ENCODE results near the gene TMOD2. TPM values are rescaled to one million over a fixed set of nuclear protein-coding genes. Genes with fewer than 3 reads are reported as not detected.

TMOD2 gene
- total RNA-seq, 6 donors from 2014 or later: 5.6 to 13.8 (median 10.9) TPM

DNA sequence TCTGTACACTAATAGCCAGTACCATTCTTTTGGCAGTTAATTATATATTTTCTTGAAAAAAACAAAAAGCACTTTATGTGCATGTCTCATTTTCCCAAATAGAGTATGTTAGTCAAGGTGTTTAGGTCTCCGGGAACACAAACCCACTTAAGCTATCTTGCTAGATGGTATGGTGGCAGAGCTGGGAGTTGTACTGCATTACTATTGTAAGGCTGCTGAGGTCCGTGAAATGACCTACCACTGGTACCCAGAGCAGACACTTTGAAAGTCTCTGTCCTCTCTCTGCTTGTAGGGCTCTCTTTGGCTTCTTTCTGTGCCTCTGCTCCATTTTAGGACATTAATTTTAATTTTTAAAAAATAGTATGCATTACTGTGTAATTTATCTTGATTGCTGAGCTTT, 86.9 kb downstream of the TMOD2 start:
- no peak for ATAC-seq (ENCODE audit: low FRiP score in 2 of 2)
- Histone ChIP-seq H3K4me3 (no peak overlapping the region), H3K27me3 (no peaks in the 10 kb centered on the region), H3K36me3 (no peaks in the 10 kb centered on the region), H3K9me3 (no peaks in the 10 kb centered on the region), H3K27ac (peak overlapping the region in 2 of 4 donors; percentile 46 to 62), H3K4me1 (peaks cover 55 to 78% (median 70%) of the 10 kb centered on the region in 4 donors)
- no peak for TF ChIP-seq POLR2A (IDR thresholded peaks at IDR 0.05)
- TF ChIP-seq, protein P1, sequence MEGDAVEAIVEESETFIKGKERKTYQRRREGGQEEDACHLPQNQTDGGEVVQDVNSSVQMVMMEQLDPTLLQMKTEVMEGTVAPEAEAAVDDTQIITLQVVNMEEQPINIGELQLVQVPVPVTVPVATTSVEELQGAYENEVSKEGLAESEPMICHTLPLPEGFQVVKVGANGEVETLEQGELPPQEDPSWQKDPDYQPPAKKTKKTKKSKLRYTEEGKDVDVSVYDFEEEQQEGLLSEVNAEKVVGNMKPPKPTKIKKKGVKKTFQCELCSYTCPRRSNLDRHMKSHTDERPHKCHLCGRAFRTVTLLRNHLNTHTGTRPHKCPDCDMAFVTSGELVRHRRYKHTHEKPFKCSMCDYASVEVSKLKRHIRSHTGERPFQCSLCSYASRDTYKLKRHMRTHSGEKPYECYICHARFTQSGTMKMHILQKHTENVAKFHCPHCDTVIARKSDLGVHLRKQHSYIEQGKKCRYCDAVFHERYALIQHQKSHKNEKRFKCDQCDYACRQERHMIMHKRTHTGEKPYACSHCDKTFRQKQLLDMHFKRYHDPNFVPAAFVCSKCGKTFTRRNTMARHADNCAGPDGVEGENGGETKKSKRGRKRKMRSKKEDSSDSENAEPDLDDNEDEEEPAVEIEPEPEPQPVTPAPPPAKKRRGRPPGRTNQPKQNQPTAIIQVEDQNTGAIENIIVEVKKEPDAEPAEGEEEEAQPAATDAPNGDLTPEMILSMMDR (IDR thresholded peaks at IDR 0.05): no peak
- no peak for TF ChIP-seq EP300 (IDR thresholded peaks at IDR 0.05)
- TF ChIP-seq POLR2AphosphoS5 (IDR thresholded peaks at IDR 0.05): no peak
- WGBS, 2 donors: 66 to 79% methylated on average over 2 of the region's 2 CpGs
- DNase-seq: no peak

DNA sequence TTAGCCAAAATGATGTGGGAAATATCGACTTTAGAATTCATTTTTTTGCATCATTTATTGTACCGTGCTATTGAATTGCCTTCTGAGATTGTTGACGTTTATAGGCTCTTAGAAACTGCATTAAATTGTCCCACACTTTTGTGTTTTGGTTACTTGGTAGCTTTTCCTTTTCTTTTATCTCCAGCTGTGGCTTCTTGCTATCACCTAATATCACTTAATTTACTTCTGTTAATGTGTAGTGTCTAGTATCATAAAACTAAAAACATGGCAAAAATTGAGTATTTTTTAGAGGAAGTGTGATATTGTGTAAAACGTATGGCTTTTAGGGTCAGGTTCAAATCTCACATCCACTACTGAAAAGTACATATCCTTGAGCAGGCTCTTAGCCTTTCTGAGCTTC, 89.3 kb downstream of the TMOD2 start:
- H3K27me3 ChIP-seq: no peaks in the 10 kb centered on the region
- no peak for ATAC-seq (ENCODE audit: low FRiP score in 2 of 2)
- no peaks in the 10 kb centered on the region for H3K9me3 ChIP-seq
- no peak for TF ChIP-seq POLR2AphosphoS5 (IDR thresholded peaks at IDR 0.05)
- TF ChIP-seq, protein P1 (IDR thresholded peaks at IDR 0.05): no peak
- no peak for TF ChIP-seq EP300 (IDR thresholded peaks at IDR 0.05)
- no peak for TF ChIP-seq POLR2A (IDR thresholded peaks at IDR 0.05)
- 56 to 57% methylated on average over 4 of the region's 4 CpGs for WGBS, 2 donors
- no peak overlapping the region for H3K4me3 ChIP-seq
- H3K27ac ChIP-seq: peak overlapping the region in 3 of 4 donors; percentile 46 to 73 (median 72)
- H3K4me1 ChIP-seq: peaks cover 67 to 84% (median 79%) of the 10 kb centered on the region in 4 donors
- no peak for DNase-seq
- H3K36me3 ChIP-seq: no peaks in the 10 kb centered on the region

DNA sequence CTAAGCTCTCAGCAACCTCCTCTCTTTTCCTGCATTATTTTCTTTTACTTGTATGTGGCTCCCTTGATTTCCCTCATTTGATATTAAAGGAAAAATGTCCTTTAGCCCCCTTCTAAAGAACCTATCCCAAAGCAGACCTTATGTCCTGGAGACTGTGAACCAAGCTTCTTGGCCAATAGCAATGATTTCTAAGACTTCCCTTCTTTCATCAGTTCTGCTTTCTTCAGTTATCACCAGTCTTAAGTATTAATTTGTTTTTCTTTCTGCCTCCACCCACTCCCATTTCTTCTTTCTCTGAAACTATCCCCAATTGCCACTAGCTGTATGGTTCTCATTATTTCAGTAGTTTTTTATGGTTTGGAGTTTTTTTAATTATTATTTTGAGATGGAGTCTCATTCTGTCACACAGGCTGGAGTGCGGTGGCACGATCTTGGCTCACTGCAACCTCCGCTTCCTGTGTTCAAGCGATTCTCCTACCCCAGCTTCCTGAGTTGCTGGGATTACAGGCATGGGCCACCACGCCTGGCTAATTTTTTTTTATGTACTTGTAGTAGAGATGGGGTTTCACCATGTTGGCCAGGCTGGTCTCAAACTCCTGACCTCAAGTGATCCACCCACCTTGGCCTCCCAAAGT, 90.1 kb downstream of the TMOD2 start:
- ATAC-seq (ENCODE audit: low FRiP score in 2 of 2) (peak in 1 of 2 donors; percentile 61), DNase-seq (peak in 1 of 2 donors; percentile 37)
- Histone ChIP-seq H3K36me3 (no peaks in the 10 kb centered on the region), H3K4me1 (peaks cover 73 to 90% (median 83%) of the 10 kb centered on the region in 4 donors), H3K9me3 (no peaks in the 10 kb centered on the region), H3K27ac (peak overlapping the region; percentile 33 to 73 (median 59)), H3K4me3 (no peak overlapping the region), H3K27me3 (no peaks in the 10 kb centered on the region)
- WGBS, 2 donors: 48 to 57% methylated on average over 5 of the region's 5 CpGs
- TF ChIP-seq POLR2A (IDR thresholded peaks at IDR 0.05) (no peak), EP300 (IDR thresholded peaks at IDR 0.05) (no peak), POLR2AphosphoS5 (IDR thresholded peaks at IDR 0.05) (no peak)
- TF ChIP-seq, protein P1 (IDR thresholded peaks at IDR 0.05): no peak

DNA sequence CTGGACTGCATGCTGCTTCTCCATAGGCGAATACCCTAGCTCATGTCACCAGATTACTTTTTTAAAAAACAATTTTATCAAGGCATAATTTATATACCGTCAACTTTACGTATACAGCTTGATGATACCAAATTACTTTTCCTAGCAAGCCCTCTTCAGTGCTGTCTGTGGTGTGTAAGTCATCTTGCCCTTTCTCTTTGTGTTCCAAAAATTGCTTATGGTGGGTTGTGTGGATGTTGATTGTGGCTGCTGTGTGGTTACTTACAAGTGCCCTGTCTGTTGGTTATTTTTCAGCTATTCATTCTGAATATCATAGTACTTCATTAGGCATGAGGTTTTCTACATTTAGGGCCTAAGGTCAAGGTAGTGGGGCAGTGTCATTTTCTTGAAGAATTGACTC, 90.9 kb downstream of the TMOD2 start:
- Histone ChIP-seq H3K36me3 (no peaks in the 10 kb centered on the region), H3K4me1 (peaks cover 80 to 95% (median 84%) of the 10 kb centered on the region in 4 donors), H3K9me3 (no peaks in the 10 kb centered on the region), H3K27me3 (no peaks in the 10 kb centered on the region), H3K27ac (peak overlapping the region; percentile 33 to 73 (median 59)), H3K4me3 (no peak overlapping the region)
- WGBS, 2 donors: 89 to 99% methylated on average over 3 of the region's 3 CpGs
- TF ChIP-seq POLR2AphosphoS5 (IDR thresholded peaks at IDR 0.05) (no peak), POLR2A (IDR thresholded peaks at IDR 0.05) (no peak), EP300 (IDR thresholded peaks at IDR 0.05) (no peak)
- TF ChIP-seq, protein P1 (IDR thresholded peaks at IDR 0.05): no peak
- ATAC-seq (ENCODE audit: low FRiP score in 2 of 2) (no peak), DNase-seq (no peak)
